GM12878 (cell line): Measurements from ENCODE around the gene SPATS2L. TPM values are rescaled to one million over a fixed set of nuclear protein-coding genes. Genes with fewer than 3 reads are reported as not detected.

Source experiments
- ATAC-seq: fragments of 200-7000 bp; cut with Tn5 transposase; 3 replicates; pipeline ENCODE4 v1.9.1; 2020; ENCODE audit warnings: mild to moderate bottlenecking, moderate library complexity
- BruUV-seq: library from RNA; stranded (reverse); fragments of 400-500 nt; replicated peaks from 2 replicates; lab custom pipeline; 2021; lab: Mats Ljungman, UMichigan
- CTCF ChIA-PET: fragments of 300-600 bp; sonication (Branson Sonifier 250); formaldehyde crosslinking; extraction: SDS; loops from one replicate; lab custom pipeline; 2021; ENCODE audit warnings: inconsistent platforms; lab: Yijun Ruan, JAX
- POLR2A ChIA-PET: fragments of 350-600 bp; formaldehyde crosslinking; extraction: SDS; loops from one replicate; lab custom pipeline; 2021; ENCODE audit warnings: inconsistent platforms; lab: Charles Lee
- RAD21 ChIA-PET: fragments of 300-600 bp; sonication (Branson Sonifier 250); formaldehyde crosslinking; loops from one replicate; lab custom pipeline; 2023; ENCODE audit warnings: antibody characterized with exemption; ENCODE audit not compliant: unreplicated experiment; lab: Charles Lee
- SMC1A ChIA-PET: fragments of 300-600 bp; sonication (Branson Sonifier 250); formaldehyde crosslinking; loops from one replicate; lab custom pipeline; 2023; ENCODE audit not compliant: unreplicated experiment, uncharacterized antibody; lab: Charles Lee
- DNase-seq: peaks from one replicate; pipeline ENCODE4 v3.0.0-alpha.2; 2011; ENCODE audit warnings: low read depth, low spot score
- FAIRE-seq: peaks from 3 replicates; lab custom pipeline; 2011; peaks lifted over from hg19 to GRCh38; lab: Jason Lieb, UNC
- H2AFZ ChIP-seq: 2 replicates; pipeline ENCODE4 v1.6.0; 2011; ENCODE audit warnings: low read depth, low read length, control low read depth; ENCODE audit not compliant: control insufficient read depth
- H3K27ac ChIP-seq: 2 replicates; pipeline ENCODE4 v1.5.1; 2011; ENCODE audit warnings: control low read depth; ENCODE audit not compliant: control insufficient read depth, insufficient read depth
- H3K27me3 ChIP-seq, 2 experiments: replicated peaks in 1 of 2; 2 replicates each; pipeline versions ENCODE4 v1.6.0 to v1.6.1; 2011; ENCODE audit warnings: low read length in 1 of 2; ENCODE audit not compliant: control insufficient read depth in 2 of 2, insufficient read depth in 2 of 2
- H3K36me3 ChIP-seq, 2 experiments: 2 replicates each; pipeline ENCODE4 v1.5.1; 2011; ENCODE audit warnings: low read length in 1 of 2; ENCODE audit not compliant: control insufficient read depth in 2 of 2, insufficient read depth in 2 of 2
- H3K4me1 ChIP-seq: 2 replicates; pipeline ENCODE4 v1.6.1; 2011; ENCODE audit warnings: mild to moderate bottlenecking, low read length, moderate library complexity, mixed read lengths; ENCODE audit not compliant: control insufficient read depth, insufficient read depth
- H3K4me2 ChIP-seq: 2 replicates; pipeline ENCODE4 v1.6.0; 2011; ENCODE audit warnings: control low read depth; ENCODE audit not compliant: control insufficient read depth, insufficient read depth
- H3K4me3 ChIP-seq: fragments of 200-600 bp; sonication (generic); 2 replicates; pipeline ENCODE4 v1.5.1; 2016
- H3K79me2 ChIP-seq: 2 replicates; pipeline ENCODE4 v1.6.0; 2011; ENCODE audit warnings: low read length; ENCODE audit not compliant: control insufficient read depth, insufficient read depth
- H3K9ac ChIP-seq: 2 replicates; pipeline ENCODE4 v1.8.0; 2011; ENCODE audit warnings: low read length, control low read depth, mixed read lengths; ENCODE audit not compliant: control insufficient read depth, insufficient read depth
- H3K9me3 ChIP-seq: replicated peaks from 3 replicates; pipeline ENCODE4 v1.5.1; 2011; ENCODE audit warnings: mild to moderate bottlenecking, low read length; ENCODE audit not compliant: control insufficient read depth, insufficient read depth
- H4K20me1 ChIP-seq: 2 replicates; pipeline ENCODE4 v1.6.0; 2011; ENCODE audit not compliant: control insufficient read depth, insufficient read depth
- CHD4 ChIP-seq: fragments of 200-600 bp; sonication (generic); IDR thresholded peaks from 2 replicates; pipeline ENCODE4 v1.6.1; 2016; ENCODE audit warnings: mild to moderate bottlenecking
- CTCF ChIP-seq, 3 experiments: IDR thresholded peaks in 2 of 3; conservative IDR thresholded peaks in 1 of 3; 2 replicates each; pipeline ENCODE4 v1.5.1; 2011; ENCODE audit warnings: low read depth in 3 of 3, low read length in 3 of 3, mild to moderate bottlenecking in 3 of 3, control low read depth in 2 of 3, moderate library complexity in 2 of 3, inconsistent platforms in 1 of 3, mixed read lengths in 1 of 3; ENCODE audit not compliant: control insufficient read depth in 2 of 3, insufficient read depth in 1 of 3; ENCODE audit errors: extremely low read depth in 1 of 3
- EGR1 ChIP-seq, 2 experiments: IDR thresholded peaks; 1 replicate in 1 of 2; 2 replicates in 1 of 2; pipeline ENCODE4 v1.6.1; 2011 to 2012; ENCODE audit warnings: low read depth in 2 of 2, low read length in 2 of 2, borderline replicate concordance in 1 of 2, mild to moderate bottlenecking in 1 of 2, moderate library complexity in 1 of 2
- HDGF ChIP-seq: fragments of 450-650 bp; IDR thresholded peaks from 2 replicates; pipeline ENCODE4 v1.6.1; 2016; ENCODE audit warnings: antibody characterized with exemption
- HSF1 ChIP-seq: fragments of 150-350 bp; IDR thresholded peaks from 2 replicates; pipeline ENCODE4 v1.6.1; 2014; ENCODE audit warnings: mild to moderate bottlenecking, low read depth, low read length
- MYC ChIP-seq: IDR thresholded peaks from 2 replicates; pipeline ENCODE4 v1.6.1; 2011; ENCODE audit warnings: mild to moderate bottlenecking, low read length, moderate library complexity, inconsistent platforms; ENCODE audit not compliant: insufficient read depth, insufficient replicate concordance, insufficient read length, severe bottlenecking
- NFXL1 ChIP-seq: fragments of 450-650 bp; IDR thresholded peaks from 2 replicates; pipeline ENCODE4 v1.6.1; 2017; ENCODE audit warnings: antibody characterized with exemption, mild to moderate bottlenecking, borderline replicate concordance
- NFYB ChIP-seq: IDR thresholded peaks from 2 replicates; pipeline ENCODE4 v1.6.1; 2011; ENCODE audit warnings: low read depth, mild to moderate bottlenecking, low read length, improper control_type of control experiment, moderate library complexity; ENCODE audit not compliant: insufficient read depth
- TAF1 ChIP-seq: IDR thresholded peaks from 2 replicates; pipeline ENCODE4 v1.6.1; 2011; ENCODE audit warnings: mild to moderate bottlenecking, low read depth, low read length, borderline replicate concordance
- TCF7 ChIP-seq: IDR thresholded peaks from 2 replicates; pipeline ENCODE4 v1.6.1; 2014; ENCODE audit warnings: antibody characterized with exemption, borderline replicate concordance
- WGBS: methylation state at CpG from one replicate; pipeline ENCODE4 v1.1.6; 2016; ENCODE audit warnings: low lambda C conversion rate; ENCODE audit not compliant: insufficient replicate concordance, insufficient coverage; ENCODE audit errors: missing lambda C conversion rate; 5-methylcytosine and 5-hydroxymethylcytosine counted together
- in situ Hi-C: fragments of 300-500 bp; cut with MboI; formaldehyde crosslinking; loops from 9 replicates; pipeline ENCODE4 v1.14.3; 2018; ENCODE audit warnings: mixed read lengths
- intact Hi-C: fragments of 100-400 bp; cut with micrococcal nuclease; formaldehyde crosslinking; loops from one replicate; pipeline ENCODE4 v1.14.2; 2022; ENCODE audit not compliant: unreplicated experiment
- polyA plus RNA-seq, 11 experiments: library from polyadenylated mRNA; depleted of rRNA in 4 of 11; unstranded in 6 of 11; stranded (reverse) in 5 of 11; fragments of >200 nt; fragmentation: Nextera tagmentation in 4 of 11; fragmentation: Illumina TruSeq in 1 of 11; extraction: Ambion mirVana in 4 of 11; extraction: Trizol in 1 of 11; gene quantifications; 1 replicate in 1 of 11; 2 replicates in 10 of 11; pipeline versions ENCODE4 v1.2.1 to v1.2.3, GENCODE V29; 2011 to 2016; ENCODE audit warnings: inconsistent platforms in 2 of 11, missing spikeins in 2 of 11, low read depth in 1 of 11
- total RNA-seq, 4 experiments: library from RNA; depleted of rRNA in 3 of 4; stranded (reverse); fragments of >200 nt in 3 of 4; fragmentation: Illumina TruSeq in 1 of 4; extraction: Trizol in 1 of 4; gene quantifications; 2 replicates each; pipeline versions ENCODE4 v1.2.1 to v1.2.3, GENCODE V29; 2013 to 2021
- TF ChIP-seq, protein P1 (sequence below): IDR thresholded peaks from 2 replicates; pipeline ENCODE4 v1.6.1; 2011; ENCODE audit warnings: borderline replicate concordance, low read depth, mild to moderate bottlenecking, moderate library complexity, mixed read lengths, low read length; ENCODE audit not compliant: insufficient read depth; ENCODE audit errors: extremely low read length

SPATS2L gene
- total and polyA plus RNA-seq, 10 of the 15 experiments (the other 5 are each of a cell fraction or from before 2014, with no cell fraction given), result 5.2 to 30.0 (median 20.1) TPM

DNA sequence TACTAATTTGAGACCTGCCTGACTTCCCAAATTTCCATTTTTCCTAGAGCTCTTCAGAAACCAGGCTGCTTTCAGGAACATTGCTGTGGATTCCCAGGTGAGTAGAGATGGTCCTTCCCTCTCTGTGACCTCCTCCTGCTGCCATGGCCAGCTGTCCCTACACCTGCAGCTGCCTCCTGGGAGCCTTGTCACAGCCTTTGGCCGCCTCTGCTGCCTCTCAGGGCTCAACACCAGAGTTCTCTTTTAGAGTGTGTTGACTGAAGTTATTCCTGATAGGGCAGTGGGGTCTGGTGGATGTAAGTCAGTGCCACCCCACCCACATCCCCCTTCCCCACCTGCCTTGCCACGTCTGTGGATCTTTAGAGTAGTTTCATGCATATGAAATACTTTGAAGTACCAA lies 22.9 kb downstream of the SPATS2L start:
- ChIA-PET CTCF (interaction anchor here (0.9 to 1.7 kb wide), 2 partner anchors 10 to 153 kb away, joined by 4 read pairs; no protein-coding TSS in a partner anchor), SMC1A (interaction anchor here (0.7 to 0.9 kb wide), 2 partner anchors 19 to 115 kb away, joined by 3 read pairs; no protein-coding TSS in a partner anchor), RAD21 (interaction anchor here (1.2 kb wide), 1 partner anchor 10 kb away, joined by 3 read pairs; no protein-coding TSS in a partner anchor), POLR2A (interaction anchor here (1.1 kb wide), 1 partner anchor 13 kb away, joined by 3 read pairs; no protein-coding TSS in a partner anchor)
- H3K4me2 ChIP-seq, result no peak overlapping the region
- H3K4me1 ChIP-seq, result peaks cover 3% of the 10 kb centered on the region; the same call in 1 of the 2 replicates
- H2AFZ ChIP-seq, result no peak overlapping the region
- H3K36me3 ChIP-seq, result no peaks in the 10 kb centered on the region; a peak in 1 of 4 replicates
- ATAC-seq, result 0 out of 3 replicates have a peak, but pooled peaks have one; percentile 20
- no peak overlapping the region for H3K27ac ChIP-seq
- no peak overlapping the region for H3K9ac ChIP-seq
- DNase-seq, result no peak
- TF ChIP-seq NFYB (no peak), CTCF (IDR thresholded peaks at IDR 0.05 in 2 of 3, conservative IDR thresholded peaks at IDR 0.05 in 1 of 3; ENCODE audit: control insufficient read depth in 2 of 3, extremely low read depth in 1 of 3, insufficient read depth in 1 of 3, low read depth in 3 of 3, low read length in 3 of 3) (no peak), EGR1 (IDR thresholded peaks at IDR 0.05; ENCODE audit: borderline replicate concordance in 1 of 2, low read depth in 2 of 2, low read length in 2 of 2) (no peak), MYC (no peak), CHD4 (no peak), TCF7 (no peak), HDGF (no peak), HSF1 (no peak), TAF1 (no peak), NFXL1 (no peak)
- TF ChIP-seq, protein P1, sequence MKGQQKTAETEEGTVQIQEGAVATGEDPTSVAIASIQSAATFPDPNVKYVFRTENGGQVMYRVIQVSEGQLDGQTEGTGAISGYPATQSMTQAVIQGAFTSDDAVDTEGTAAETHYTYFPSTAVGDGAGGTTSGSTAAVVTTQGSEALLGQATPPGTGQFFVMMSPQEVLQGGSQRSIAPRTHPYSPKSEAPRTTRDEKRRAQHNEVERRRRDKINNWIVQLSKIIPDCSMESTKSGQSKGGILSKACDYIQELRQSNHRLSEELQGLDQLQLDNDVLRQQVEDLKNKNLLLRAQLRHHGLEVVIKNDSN, result no peak
- FAIRE-seq, result no peak
- no peak overlapping the region for H3K4me3 ChIP-seq
- no peaks in the 10 kb centered on the region for H3K9me3 ChIP-seq
- H4K20me1 ChIP-seq, result no peaks in the 10 kb centered on the region
- no peaks in the 10 kb centered on the region for H3K79me2 ChIP-seq
- intact Hi-C loops, result no loop called here
- H3K27me3 ChIP-seq, result no peaks in the 10 kb centered on the region
- in situ Hi-C loops, result no loop called here
- no TSS peak for BruUV-seq
- WGBS, result 70% methylated on average over 2 of the region's 2 CpGs
